A549 treated with AZD9567 at 1 μM for 4 hours (cell line): ENCODE results near the gene CCDC195. TPM values are rescaled to one million over a fixed set of nuclear protein-coding genes. Genes with fewer than 3 reads are reported as not detected.

Experiments used
- total RNA-seq: library from RNA; stranded (reverse); fragments of 200-300 nt; extraction: Qiagen RNA extraction; gene quantifications from 5 replicates; pipeline ENCODE4 v1.2.3, GENCODE V29; 2022; ENCODE audit not compliant: insufficient read depth

CCDC195 gene, protein sequence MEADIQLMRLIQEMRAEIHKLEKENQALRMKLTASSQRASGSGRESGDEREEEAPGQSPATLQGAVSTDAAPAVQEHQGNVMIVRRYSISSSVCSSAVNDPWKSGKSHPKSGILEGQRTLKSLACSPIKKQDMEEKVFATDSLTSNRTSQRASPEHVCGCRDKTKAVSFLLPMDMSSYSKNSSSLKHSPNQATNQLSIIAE
- not detected in 5 replicates for total RNA-seq

DNA sequence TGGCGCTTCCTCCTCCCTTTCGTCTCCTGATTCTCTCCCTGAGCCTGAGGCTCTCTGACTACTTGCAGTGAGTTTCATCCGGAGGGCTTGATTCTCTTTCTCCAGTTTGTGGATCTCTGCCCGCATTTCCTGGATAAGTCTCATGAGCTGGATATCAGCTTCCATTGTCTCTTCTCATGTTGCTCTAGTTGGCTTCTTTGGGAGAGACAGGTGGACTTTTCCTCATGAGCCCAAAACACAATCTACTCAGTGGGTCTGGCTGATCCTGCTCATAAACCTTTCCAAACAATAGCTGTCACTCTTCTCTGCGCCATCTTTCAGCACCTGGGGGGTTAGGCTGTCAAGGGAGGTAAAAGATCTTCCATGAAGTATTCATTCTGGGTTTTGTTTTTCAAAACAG, at the start of gene CCDC195:
Gene CCDC195, minus strand, starts transcription at position 165 of the 400 bp plus-strand sequence. Its CDS starts 0 bp downstream, at position 165.

Other genes starting within 250 kb of the CCDC195 start
- 66.1 to 84.9 TPM (median 69.3 TPM) in 5 replicates for gene CUL3, start 131.0 kb downstream of the CCDC195 start, total RNA-seq